GM12864 (cell line): ENCODE results near the gene MAPKAP1.

Experiments used
- DNase-seq: peaks from one replicate; pipeline ENCODE4 v3.0.0-alpha.2; 2011; ENCODE audit warnings: low read depth
- H3K4me3 ChIP-seq: 2 replicates; pipeline ENCODE4 v1.5.1; 2011; ENCODE audit warnings: mild to moderate bottlenecking, low read depth, low read length, control low read depth
- TF ChIP-seq, protein P1 (sequence below): IDR thresholded peaks from 2 replicates; pipeline ENCODE4 v1.5.1; 2011; ENCODE audit warnings: low read depth, mild to moderate bottlenecking, moderate library complexity, low read length, control low read depth, inconsistent platforms; ENCODE audit errors: missing control alignments

The MAPKAP1 gene

DNA sequence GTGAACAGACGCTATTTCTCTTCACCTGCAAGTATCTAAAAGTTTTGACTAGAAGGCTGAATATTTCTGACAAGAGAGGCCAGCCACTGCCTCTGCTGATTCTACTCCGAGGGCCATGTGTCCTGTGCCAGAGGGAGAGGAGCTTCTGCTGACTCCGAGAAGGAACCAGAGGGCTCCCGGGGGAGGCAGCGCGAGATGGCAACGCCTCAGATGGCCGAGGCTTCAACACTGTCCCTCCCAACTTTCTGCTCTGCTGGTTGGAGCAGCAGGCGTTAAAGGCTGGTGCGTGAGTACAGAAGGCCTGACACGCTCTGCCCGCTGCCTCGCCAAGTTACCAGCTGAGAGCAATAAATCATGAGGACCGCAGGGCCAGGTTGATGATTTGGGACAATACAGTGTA, 266.6 kb downstream of the MAPKAP1 start:
- H3K4me3 ChIP-seq: no peak overlapping the region
- TF ChIP-seq, protein P1, sequence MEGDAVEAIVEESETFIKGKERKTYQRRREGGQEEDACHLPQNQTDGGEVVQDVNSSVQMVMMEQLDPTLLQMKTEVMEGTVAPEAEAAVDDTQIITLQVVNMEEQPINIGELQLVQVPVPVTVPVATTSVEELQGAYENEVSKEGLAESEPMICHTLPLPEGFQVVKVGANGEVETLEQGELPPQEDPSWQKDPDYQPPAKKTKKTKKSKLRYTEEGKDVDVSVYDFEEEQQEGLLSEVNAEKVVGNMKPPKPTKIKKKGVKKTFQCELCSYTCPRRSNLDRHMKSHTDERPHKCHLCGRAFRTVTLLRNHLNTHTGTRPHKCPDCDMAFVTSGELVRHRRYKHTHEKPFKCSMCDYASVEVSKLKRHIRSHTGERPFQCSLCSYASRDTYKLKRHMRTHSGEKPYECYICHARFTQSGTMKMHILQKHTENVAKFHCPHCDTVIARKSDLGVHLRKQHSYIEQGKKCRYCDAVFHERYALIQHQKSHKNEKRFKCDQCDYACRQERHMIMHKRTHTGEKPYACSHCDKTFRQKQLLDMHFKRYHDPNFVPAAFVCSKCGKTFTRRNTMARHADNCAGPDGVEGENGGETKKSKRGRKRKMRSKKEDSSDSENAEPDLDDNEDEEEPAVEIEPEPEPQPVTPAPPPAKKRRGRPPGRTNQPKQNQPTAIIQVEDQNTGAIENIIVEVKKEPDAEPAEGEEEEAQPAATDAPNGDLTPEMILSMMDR: no peak
- DNase-seq: no peak

DNA sequence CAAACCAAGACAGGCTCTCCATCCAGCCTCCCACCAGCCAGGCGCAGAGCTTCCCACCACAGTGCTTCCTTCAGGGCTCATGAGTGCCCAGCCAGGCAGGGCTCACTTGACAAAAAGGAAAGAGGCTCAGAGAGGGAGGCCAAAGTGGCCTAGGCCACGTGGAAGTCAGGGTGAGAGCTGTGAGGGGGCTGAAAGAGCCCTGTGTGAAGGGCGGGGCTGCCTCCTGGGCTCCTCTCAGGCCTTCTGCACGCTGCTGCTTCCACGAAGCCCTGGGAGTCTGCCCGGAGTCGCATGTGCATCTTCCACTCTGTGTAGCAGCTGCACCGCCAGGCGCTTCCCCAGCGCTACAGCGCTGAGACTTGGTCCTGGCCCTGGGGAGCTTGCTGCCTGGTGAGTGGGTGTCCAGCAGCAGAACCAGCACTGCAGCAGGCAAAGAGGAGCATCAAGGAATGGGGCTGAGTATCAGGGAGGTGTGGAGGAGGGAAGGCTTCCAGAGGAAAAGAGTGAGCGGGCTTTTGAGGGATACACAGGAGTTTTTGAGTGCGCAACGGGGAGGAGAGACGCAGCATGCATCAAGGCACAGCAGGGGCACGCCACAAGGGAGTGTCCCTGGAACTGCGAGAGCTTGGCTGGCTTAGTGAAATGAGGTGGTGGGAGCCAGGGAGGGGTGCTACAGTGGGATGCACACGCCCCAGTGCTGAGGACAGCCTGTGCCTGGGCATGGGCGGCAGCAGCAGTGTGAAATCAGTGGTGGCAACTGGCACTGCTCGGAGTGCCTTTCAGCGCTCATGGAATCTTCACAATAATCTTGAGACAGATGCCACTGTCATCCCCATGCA, 267.4 kb downstream of the MAPKAP1 start:
- TF ChIP-seq, protein P1: no peak
- H3K4me3 ChIP-seq: no peak overlapping the region
- no peak for DNase-seq

DNA sequence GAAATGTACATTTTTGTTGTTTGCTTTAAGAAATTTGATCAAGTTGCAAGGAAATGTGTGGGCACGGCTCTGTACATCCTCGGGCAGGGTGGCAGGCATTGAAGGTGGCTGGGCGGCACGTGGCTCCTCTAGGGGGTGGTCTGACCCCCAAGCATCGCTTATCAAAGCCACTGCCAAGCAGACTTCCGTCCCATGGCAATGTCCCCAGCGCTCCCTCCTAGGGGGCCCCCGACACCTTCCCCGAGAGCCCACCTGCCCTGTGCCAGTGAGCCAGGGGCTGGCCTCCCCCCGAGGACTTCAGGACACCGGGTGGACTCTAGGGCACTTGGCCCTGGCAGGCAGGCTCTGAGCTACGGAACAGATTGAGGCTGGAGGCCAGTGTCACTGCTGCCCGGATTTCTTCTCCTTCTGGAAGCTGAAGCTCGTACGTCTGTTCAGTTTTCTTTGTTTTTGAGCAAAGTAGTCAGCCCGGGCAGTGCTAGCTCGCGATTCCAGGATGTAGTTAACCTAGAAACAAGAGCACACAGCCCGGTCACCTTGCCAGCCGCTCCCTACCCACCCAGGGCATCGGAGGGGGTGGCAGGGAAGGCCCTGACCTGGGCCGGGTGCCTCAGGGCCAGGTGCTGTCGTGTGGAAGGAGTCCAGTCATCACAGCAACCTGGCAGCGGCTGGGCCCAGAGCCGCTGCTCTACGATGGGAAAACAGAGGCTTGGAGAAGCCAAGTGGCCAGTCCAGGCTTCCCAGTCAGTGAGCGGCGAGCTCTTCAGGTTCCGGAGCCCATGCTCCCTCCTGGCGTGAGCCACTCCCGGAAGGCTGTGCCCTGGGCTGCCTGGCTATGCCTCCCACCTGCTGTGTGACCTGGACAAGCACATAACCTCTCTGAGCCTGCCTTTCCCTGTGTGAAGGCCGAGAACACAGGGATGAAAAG, 268.2 kb downstream of the MAPKAP1 start:
- TF ChIP-seq, protein P1: no peak
- no peak overlapping the region for H3K4me3 ChIP-seq
- no peak for DNase-seq

DNA sequence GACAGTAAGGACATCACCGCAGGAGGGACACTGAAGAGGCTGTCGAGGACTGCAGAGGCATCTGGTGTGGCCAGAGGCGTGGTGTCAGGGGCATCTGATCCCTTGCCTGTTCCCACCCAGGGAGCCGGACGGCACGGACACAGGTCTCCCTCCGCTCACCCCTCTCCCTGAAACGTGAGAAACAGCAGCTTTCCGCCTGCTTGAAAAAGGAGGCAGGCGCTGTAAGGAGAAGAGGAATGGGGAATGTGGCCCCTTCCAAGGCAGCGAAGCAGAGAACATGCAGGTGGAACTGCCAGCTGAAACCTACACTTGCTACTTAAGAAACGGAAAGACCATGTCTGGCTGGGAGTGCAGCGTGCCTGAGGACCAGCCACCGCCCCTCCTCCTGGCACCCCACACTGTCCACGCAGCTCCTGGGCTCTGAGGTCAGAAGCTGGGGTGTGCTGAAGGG, 269.2 kb downstream of the MAPKAP1 start:
- DNase-seq: no peak
- no peak overlapping the region for H3K4me3 ChIP-seq
- TF ChIP-seq, protein P1: no peak

DNA sequence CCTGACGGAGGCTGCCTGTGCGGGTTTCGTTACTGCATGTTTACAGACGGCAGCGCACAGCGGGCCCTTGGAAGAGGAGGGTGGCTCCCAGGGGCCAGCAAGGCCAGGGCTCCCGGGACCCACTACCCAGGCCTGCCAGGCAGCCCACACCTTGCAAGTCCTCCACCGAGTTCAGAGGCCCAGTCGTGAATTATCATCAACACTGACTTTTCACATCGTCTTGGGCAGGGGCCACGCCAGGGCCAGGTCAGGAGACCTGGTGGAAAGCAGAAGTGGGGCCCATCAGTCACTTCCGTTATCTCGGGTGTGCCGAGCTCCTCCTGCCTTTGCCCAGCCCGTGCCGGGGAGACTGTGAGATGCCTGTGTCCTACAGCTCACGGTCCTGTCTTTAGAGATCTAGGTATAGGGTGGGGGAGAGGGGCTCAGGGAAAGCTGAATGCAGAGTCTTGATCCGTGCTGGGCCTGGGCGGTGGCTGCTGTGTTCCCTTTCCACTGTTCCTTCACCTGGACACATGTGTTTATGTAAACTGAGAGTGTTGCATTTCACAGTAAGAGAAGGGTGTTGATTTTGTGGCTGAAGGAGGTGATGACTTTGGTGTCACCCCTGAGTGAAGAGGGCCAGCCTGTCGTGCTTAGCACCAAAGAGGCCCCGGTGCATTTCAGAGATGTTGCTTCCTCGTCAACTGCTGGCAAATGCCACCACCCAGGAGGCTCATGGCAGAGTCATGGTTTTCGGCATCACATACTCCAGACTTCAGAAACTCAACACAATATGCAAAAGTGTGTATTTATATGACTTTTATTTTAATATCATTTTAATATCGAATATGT, 270.2 kb downstream of the MAPKAP1 start:
- DNase-seq: no peak
- H3K4me3 ChIP-seq: no peak overlapping the region
- TF ChIP-seq, protein P1: no peak
